K562 (cell line): ENCODE measurements around the gene PREP. TPM values are rescaled to one million over a fixed set of nuclear protein-coding genes. Genes with fewer than 3 reads are reported as not detected.

Experiments used
- ATAC-seq: fragments of 200-7000 bp; cut with Tn5 transposase; 3 replicates; pipeline ENCODE4 v1.9.1; 2020; ENCODE audit warnings: moderate library complexity
- BruUV-seq: library from RNA; stranded (reverse); fragments of 400-500 nt; replicated peaks from 2 replicates; lab custom pipeline; 2021; lab: Mats Ljungman, UMichigan
- CTCF ChIA-PET: fragments of 300-600 bp; formaldehyde crosslinking; extraction: SDS; loops from one replicate; lab custom pipeline; 2021; ENCODE audit warnings: low intra/inter-chr PET ratio; lab: Yijun Ruan, JAX
- POLR2A ChIA-PET: fragments of 300-600, 350-650 bp; sonication (Branson Sonifier 250); formaldehyde crosslinking; extraction: SDS; loops from one replicate; lab custom pipeline; 2021; ENCODE audit warnings: antibody characterized with exemption, inconsistent platforms; lab: Yijun Ruan, JAX
- DNase-seq, 4 experiments: peaks; one replicate each; pipeline versions ENCODE4 v3.0.0 to v3.0.0-alpha.2; 2011 to 2018; ENCODE audit warnings: low spot score in 3 of 4, mixed read lengths in 3 of 4; ENCODE audit errors: extremely low read depth in 1 of 4
- FAIRE-seq: peaks from 2 replicates; lab custom pipeline; 2011; peaks lifted over from hg19 to GRCh38; lab: Jason Lieb, UNC
- H2AFZ ChIP-seq: 2 replicates; pipeline ENCODE4 v1.6.0; 2011; ENCODE audit warnings: low read depth, low read length, control low read depth, inconsistent platforms
- H3K27ac ChIP-seq: fragments of 200-600 bp; 3 replicates; pipeline ENCODE4 v1.8.0; 2011; ENCODE audit warnings: low read depth, mild to moderate bottlenecking, control low read depth, inconsistent platforms, low read length, moderate library complexity, mixed read lengths; ENCODE audit errors: extremely low read depth
- H3K27me3 ChIP-seq, 2 experiments: fragments of 300-600 bp in 1 of 2; 2 replicates in 1 of 2; 3 replicates in 1 of 2; pipeline versions ENCODE4 v1.6.0 to v1.8.0; 2011; ENCODE audit warnings: inconsistent platforms in 2 of 2, low read length in 2 of 2, mild to moderate bottlenecking in 1 of 2, mixed read lengths in 1 of 2, moderate library complexity in 1 of 2; ENCODE audit not compliant: control insufficient read depth in 2 of 2, insufficient read depth in 2 of 2
- H3K36me3 ChIP-seq: fragments of 300-600 bp; 3 replicates; pipeline ENCODE4 v1.8.0; 2011; ENCODE audit warnings: mild to moderate bottlenecking, low read length, inconsistent platforms; ENCODE audit not compliant: control insufficient read depth, insufficient read depth
- H3K4me1 ChIP-seq, 2 experiments: fragments of 200-600 bp in 1 of 2; replicated peaks in 1 of 2; 2 replicates in 1 of 2; 3 replicates in 1 of 2; pipeline versions ENCODE4 v1.5.1 to v1.8.0; 2011; ENCODE audit warnings: inconsistent platforms in 2 of 2, low read length in 2 of 2, mild to moderate bottlenecking in 1 of 2, mixed read lengths in 1 of 2, moderate library complexity in 1 of 2; ENCODE audit not compliant: control insufficient read depth in 2 of 2, insufficient read depth in 2 of 2
- H3K4me2 ChIP-seq: 2 replicates; pipeline ENCODE4 v1.6.1; 2011; ENCODE audit warnings: low read length, control low read depth, inconsistent platforms, mixed read lengths; ENCODE audit not compliant: insufficient read depth
- H3K4me3 ChIP-seq: fragments of 200-600 bp; sonication (generic), shearing (Covaris generic); 2 replicates; pipeline ENCODE4 v1.5.1; 2016; ENCODE audit warnings: control low read depth, inconsistent platforms
- H3K79me2 ChIP-seq: fragments of 200-600 bp; 3 replicates; pipeline ENCODE4 v1.8.0; 2011; ENCODE audit warnings: low read length, inconsistent platforms; ENCODE audit not compliant: control insufficient read depth, insufficient read depth
- H3K9ac ChIP-seq, 2 experiments: 2 replicates each; pipeline versions ENCODE4 v1.6.0 to v1.6.1; 2011; ENCODE audit warnings: low read depth in 2 of 2, low read length in 2 of 2, control low read depth in 1 of 2, inconsistent platforms in 1 of 2, mild to moderate bottlenecking in 1 of 2, mixed read lengths in 1 of 2; ENCODE audit not compliant: insufficient read depth in 1 of 2
- H3K9me1 ChIP-seq: one replicate; pipeline ENCODE4 v1.6.0; 2011; ENCODE audit warnings: inconsistent platforms, mild to moderate bottlenecking, low read length, moderate library complexity; ENCODE audit not compliant: control insufficient read depth, insufficient read depth
- H3K9me3 ChIP-seq: replicated peaks from 2 replicates; pipeline ENCODE4 v1.5.1; 2011; ENCODE audit warnings: low read depth, low read length, inconsistent platforms; ENCODE audit not compliant: control insufficient read depth, insufficient read depth
- H4K20me1 ChIP-seq: replicated peaks from 2 replicates; pipeline ENCODE4 v1.6.1; 2011; ENCODE audit warnings: low read length, inconsistent platforms, mixed read lengths; ENCODE audit not compliant: control insufficient read depth, insufficient read depth
- DLX4 ChIP-seq: fragments of 250-450 bp; sonication (Bioruptor Pico); IDR thresholded peaks from 2 replicates; pipeline ENCODE4 v1.6.1; 2021; ENCODE audit warnings: mild to moderate bottlenecking
- MGA ChIP-seq: fragments of 450-650 bp; IDR thresholded peaks from 2 replicates; pipeline ENCODE4 v1.6.1; 2016; ENCODE audit warnings: mild to moderate bottlenecking, moderate library complexity
- MYC ChIP-seq, 2 experiments: fragments of 250-450 bp in 1 of 2; sonication (Bioruptor Pico) in 1 of 2; IDR thresholded peaks; 2 replicates each; pipeline versions ENCODE4 v1.5.1 to v1.6.1; 2012 to 2021; ENCODE audit warnings: low read depth in 2 of 2, borderline replicate concordance in 1 of 2, improper control_type of control experiment in 1 of 2, low read length in 1 of 2, mild to moderate bottlenecking in 1 of 2, moderate library complexity in 1 of 2
- PTRF ChIP-seq: fragments of 450-650 bp; IDR thresholded peaks from 2 replicates; pipeline ENCODE4 v1.6.1; 2016; ENCODE audit warnings: mild to moderate bottlenecking, missing genetic modification characterization, missing compliant biosample characterization
- RBM15 ChIP-seq: fragments of 200-400 bp; formaldehyde crosslinking; IDR thresholded peaks from 2 replicates; pipeline ENCODE4 v1.6.1; 2018; ENCODE audit warnings: mild to moderate bottlenecking, low read length, moderate library complexity; ENCODE audit not compliant: insufficient read depth
- SLC30A9 ChIP-seq: fragments of 250-450 bp; sonication (Bioruptor Pico); IDR thresholded peaks from 2 replicates; pipeline ENCODE4 v1.8.0; 2022; ENCODE audit warnings: mild to moderate bottlenecking, moderate library complexity
- SPI1 ChIP-seq: IDR thresholded peaks from 2 replicates; pipeline ENCODE4 v1.6.1; 2011; ENCODE audit warnings: low read depth, low read length, control low read depth, borderline replicate concordance
- ZNF217 ChIP-seq: sonication (generic); formaldehyde crosslinking; IDR thresholded peaks from 2 replicates; pipeline ENCODE4 v1.8.0; 2022; ENCODE audit warnings: mild to moderate bottlenecking, missing genetic modification reagents
- ZNF347 ChIP-seq: fragments of 450-650 bp; formaldehyde crosslinking; IDR thresholded peaks from 2 replicates; pipeline ENCODE4 v1.4.0; 2020; ENCODE audit warnings: low read depth, mild to moderate bottlenecking, moderate library complexity
- ZNF561 ChIP-seq: fragments of 450-650 bp; formaldehyde crosslinking; conservative IDR thresholded peaks from 2 replicates; pipeline ENCODE4 v1.4.0; 2020; ENCODE audit warnings: mild to moderate bottlenecking, moderate library complexity
- ZNF589 ChIP-seq: fragments of 200-800 bp; sonication (Bioruptor generic); IDR thresholded peaks from 2 replicates; pipeline ENCODE4 v1.6.1; 2016; ENCODE audit warnings: low read depth, missing genetic modification characterization, missing compliant biosample characterization
- ZNF668 ChIP-seq: fragments of 250-450 bp; sonication (Bioruptor Pico); IDR thresholded peaks from 2 replicates; pipeline ENCODE4 v1.8.0; 2022; ENCODE audit warnings: mild to moderate bottlenecking, inconsistent platforms
- WGBS: fragments of 100-300 bp; shearing (Covaris generic); methylation state at CpG from one replicate; pipeline ENCODE4 v1.1.6; 2016; ENCODE audit warnings: low coverage, mixed read lengths; ENCODE audit not compliant: insufficient coverage; ENCODE audit errors: missing lambda C conversion rate; 5-methylcytosine and 5-hydroxymethylcytosine counted together
- in situ Hi-C: fragments of 300-500 bp; cut with MboI; formaldehyde crosslinking; loops from 4 replicates; pipeline ENCODE4 v1.15.0; 2018; ENCODE audit warnings: inconsistent platforms, mixed read lengths
- intact Hi-C: fragments of 100-400 bp; cut with micrococcal nuclease; formaldehyde crosslinking; loops from 2 replicates; pipeline ENCODE4 v1.14.2; 2022
- polyA plus RNA-seq, 8 experiments: library from polyadenylated mRNA; depleted of rRNA in 4 of 8; stranded (reverse) in 5 of 8; unstranded in 3 of 8; fragments of >200 nt; fragmentation: Nextera tagmentation in 2 of 8; fragmentation: Illumina TruSeq in 1 of 8; extraction: Ambion mirVana in 2 of 8; extraction: Trizol in 1 of 8; gene quantifications; 2 replicates each; pipeline versions ENCODE4 v1.2.1 to v1.2.3, GENCODE V29; 2011 to 2014; ENCODE audit warnings: inconsistent platforms in 1 of 8, missing spikeins in 1 of 8
- total RNA-seq, 7 experiments: library from RNA; depleted of rRNA in 6 of 7; stranded (reverse); fragments of >200 nt in 6 of 7; fragmentation: Illumina TruSeq in 2 of 7; extraction: Trizol in 2 of 7; gene quantifications; 2 replicates each; pipeline versions ENCODE4 v1.2.1 to v1.2.3, GENCODE V29; 2011 to 2021; ENCODE audit warnings: low replicate concordance in 1 of 7

The PREP gene
- total and polyA plus RNA-seq, 9 of the 15 experiments (the other 6 are each of a cell fraction or from before 2014, with no cell fraction given) = 14.1 to 60.8 (median 28.3) TPM

GRCh38 chr6:105243487-105243886 lies 159.4 kb downstream of the PREP start:
- no peak overlapping the region for H2AFZ ChIP-seq
- no peaks in the 10 kb centered on the region for H3K9me1 ChIP-seq
- no peaks in the 10 kb centered on the region for H4K20me1 ChIP-seq
- H3K4me3 ChIP-seq = no peak overlapping the region
- H3K27me3 ChIP-seq = peaks cover 0 to 2% of the 10 kb centered on the region in 2 experiments; a peak in 1 of 5 replicates
- H3K9me3 ChIP-seq = no peaks in the 10 kb centered on the region
- no peaks in the 10 kb centered on the region for H3K79me2 ChIP-seq
- intact Hi-C loops (no loop called here), in situ Hi-C loops (no loop called here)
- ChIA-PET CTCF (no interaction called here), POLR2A (no interaction called here)
- WGBS = 4% methylated on average over 2 of the region's 2 CpGs
- H3K9ac ChIP-seq = no peak overlapping the region
- H3K4me1 ChIP-seq = no peaks in the 10 kb centered on the region
- BruUV-seq = no TSS peak
- no peak for FAIRE-seq
- ATAC-seq = no peak
- no peaks in the 10 kb centered on the region for H3K36me3 ChIP-seq
- no peak overlapping the region for H3K27ac ChIP-seq
- no peak overlapping the region for H3K4me2 ChIP-seq
- no peak for DNase-seq
- TF ChIP-seq MGA = no peak
- TF ChIP-seq MYC (IDR thresholded peaks at IDR 0.05; ENCODE audit: low read depth, low read length) = no peak
- no peak for TF ChIP-seq MYC (CRISPR knock-in tag; IDR thresholded peaks at IDR 0.05; ENCODE audit: borderline replicate concordance, low read depth)
- TF ChIP-seq RBM15 = no peak
- no peak for TF ChIP-seq ZNF217
- TF ChIP-seq PTRF = no peak
- TF ChIP-seq SPI1 = no peak
- no peak for TF ChIP-seq DLX4 (CRISPR knock-in tag)
- TF ChIP-seq ZNF561 = no peak
- no peak for TF ChIP-seq ZNF589 (CRISPR knock-in tag)
- no peak for TF ChIP-seq ZNF347 (CRISPR knock-in tag)
- no peak for TF ChIP-seq ZNF668 (CRISPR knock-in tag)
- no peak for TF ChIP-seq SLC30A9 (CRISPR knock-in tag)
